ENCODE data around the gene TERC.

Gene TERC

DNA sequence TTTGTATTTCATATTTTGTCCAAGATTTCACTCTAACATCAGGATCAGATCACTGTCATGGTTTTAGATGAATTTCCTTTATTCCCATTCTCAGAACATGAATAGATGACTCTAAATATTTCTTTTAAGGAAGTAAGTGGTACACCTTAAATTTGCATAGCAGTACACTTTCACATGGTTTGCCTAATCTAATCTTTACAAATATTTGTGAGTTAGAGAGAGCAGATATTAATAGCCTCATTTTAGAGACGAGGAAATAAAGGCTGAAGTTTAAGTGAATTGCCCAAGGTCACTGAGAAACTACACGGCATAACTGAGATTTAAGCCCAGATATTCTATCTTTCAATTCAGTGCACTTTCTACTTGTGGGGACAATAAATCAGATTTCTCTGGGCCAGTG lies 14.2 kb downstream of the TERC start:
- H3K36me3 ChIP-seq (ENCODE audit: insufficient read depth, low read length) = no peaks in the 10 kb centered on the region
- H3K9ac ChIP-seq (ENCODE audit: low read depth, low read length, poor library complexity, severe bottlenecking) = no peak overlapping the region
- H3K79me2 ChIP-seq (ENCODE audit: insufficient read depth, low read length) = no peaks in the 10 kb centered on the region
- no peak overlapping the region for H2AFZ ChIP-seq (ENCODE audit: low read length)
- H3K27me3 ChIP-seq (ENCODE audit: insufficient read depth, low read length, poor library complexity, severe bottlenecking) = peaks cover 9% of the 10 kb centered on the region
- H3F3A ChIP-seq (ENCODE audit: low read depth) = no peaks in the 10 kb centered on the region
- H3K9me3 ChIP-seq (ENCODE audit: insufficient read depth, low read depth, low read length) = no peaks in the 10 kb centered on the region
- H3K4me2 ChIP-seq (ENCODE audit: low read depth, low read length, poor library complexity, severe bottlenecking) = no peak overlapping the region
- H3K9me2 ChIP-seq (replicated peaks; ENCODE audit: low read depth, low read length) = no peaks in the 10 kb centered on the region
- TF ChIP-seq, protein P1, sequence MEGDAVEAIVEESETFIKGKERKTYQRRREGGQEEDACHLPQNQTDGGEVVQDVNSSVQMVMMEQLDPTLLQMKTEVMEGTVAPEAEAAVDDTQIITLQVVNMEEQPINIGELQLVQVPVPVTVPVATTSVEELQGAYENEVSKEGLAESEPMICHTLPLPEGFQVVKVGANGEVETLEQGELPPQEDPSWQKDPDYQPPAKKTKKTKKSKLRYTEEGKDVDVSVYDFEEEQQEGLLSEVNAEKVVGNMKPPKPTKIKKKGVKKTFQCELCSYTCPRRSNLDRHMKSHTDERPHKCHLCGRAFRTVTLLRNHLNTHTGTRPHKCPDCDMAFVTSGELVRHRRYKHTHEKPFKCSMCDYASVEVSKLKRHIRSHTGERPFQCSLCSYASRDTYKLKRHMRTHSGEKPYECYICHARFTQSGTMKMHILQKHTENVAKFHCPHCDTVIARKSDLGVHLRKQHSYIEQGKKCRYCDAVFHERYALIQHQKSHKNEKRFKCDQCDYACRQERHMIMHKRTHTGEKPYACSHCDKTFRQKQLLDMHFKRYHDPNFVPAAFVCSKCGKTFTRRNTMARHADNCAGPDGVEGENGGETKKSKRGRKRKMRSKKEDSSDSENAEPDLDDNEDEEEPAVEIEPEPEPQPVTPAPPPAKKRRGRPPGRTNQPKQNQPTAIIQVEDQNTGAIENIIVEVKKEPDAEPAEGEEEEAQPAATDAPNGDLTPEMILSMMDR (conservative IDR thresholded peaks at IDR 0.05; ENCODE audit: low read length) = no peak
- no peak for TF ChIP-seq EZH2phosphoT487 (IDR thresholded peaks at IDR 0.05; ENCODE audit: borderline replicate concordance)
- H3K4me1 ChIP-seq (ENCODE audit: insufficient read depth, low read length, poor library complexity, severe bottlenecking) = no peaks in the 10 kb centered on the region
- H4K20me1 ChIP-seq (ENCODE audit: insufficient read depth, low read length, poor library complexity, severe bottlenecking) = no peaks in the 10 kb centered on the region
- no peak overlapping the region for H3K4me3 ChIP-seq (ENCODE audit: low read length, poor library complexity, severe bottlenecking)

DNA sequence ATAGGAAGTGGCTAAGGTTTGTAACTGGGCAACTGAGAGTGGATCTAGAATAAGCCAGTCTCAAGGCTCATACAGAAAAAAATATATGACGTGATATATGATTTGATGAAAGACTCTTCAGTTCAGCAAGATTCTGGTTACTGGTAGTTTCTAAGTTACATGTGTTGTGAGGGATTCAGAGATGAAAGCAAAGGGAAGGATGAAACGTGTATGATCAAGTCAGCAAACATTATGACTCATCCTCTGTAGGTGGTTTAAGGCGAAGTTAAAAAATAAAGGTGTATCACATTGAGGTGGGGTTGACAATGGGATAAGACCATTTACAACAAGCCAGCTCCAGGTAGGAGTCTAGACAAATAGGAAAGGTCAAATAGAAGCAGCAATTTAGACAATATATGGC lies 16.2 kb downstream of the TERC start:
- no peak overlapping the region for H3K9ac ChIP-seq (ENCODE audit: low read depth, low read length, poor library complexity, severe bottlenecking)
- H3K4me2 ChIP-seq (ENCODE audit: low read depth, low read length, poor library complexity, severe bottlenecking) = no peak overlapping the region
- H3K4me1 ChIP-seq (ENCODE audit: insufficient read depth, low read length, poor library complexity, severe bottlenecking) = peaks cover 6% of the 10 kb centered on the region
- H3K9me3 ChIP-seq (ENCODE audit: insufficient read depth, low read depth, low read length) = no peaks in the 10 kb centered on the region
- no peaks in the 10 kb centered on the region for H3K27me3 ChIP-seq (ENCODE audit: insufficient read depth, low read length, poor library complexity, severe bottlenecking)
- no peak for TF ChIP-seq EZH2phosphoT487 (IDR thresholded peaks at IDR 0.05; ENCODE audit: borderline replicate concordance)
- TF ChIP-seq, protein P1 (conservative IDR thresholded peaks at IDR 0.05; ENCODE audit: low read length) = no peak
- H2AFZ ChIP-seq (ENCODE audit: low read length) = no peak overlapping the region
- no peaks in the 10 kb centered on the region for H3K36me3 ChIP-seq (ENCODE audit: insufficient read depth, low read length)
- H4K20me1 ChIP-seq (ENCODE audit: insufficient read depth, low read length, poor library complexity, severe bottlenecking) = no peaks in the 10 kb centered on the region
- H3K4me3 ChIP-seq (ENCODE audit: low read length, poor library complexity, severe bottlenecking) = no peak overlapping the region
- H3F3A ChIP-seq (ENCODE audit: low read depth) = no peaks in the 10 kb centered on the region
- H3K79me2 ChIP-seq (ENCODE audit: insufficient read depth, low read length) = no peaks in the 10 kb centered on the region
- no peaks in the 10 kb centered on the region for H3K9me2 ChIP-seq (replicated peaks; ENCODE audit: low read depth, low read length)

DNA sequence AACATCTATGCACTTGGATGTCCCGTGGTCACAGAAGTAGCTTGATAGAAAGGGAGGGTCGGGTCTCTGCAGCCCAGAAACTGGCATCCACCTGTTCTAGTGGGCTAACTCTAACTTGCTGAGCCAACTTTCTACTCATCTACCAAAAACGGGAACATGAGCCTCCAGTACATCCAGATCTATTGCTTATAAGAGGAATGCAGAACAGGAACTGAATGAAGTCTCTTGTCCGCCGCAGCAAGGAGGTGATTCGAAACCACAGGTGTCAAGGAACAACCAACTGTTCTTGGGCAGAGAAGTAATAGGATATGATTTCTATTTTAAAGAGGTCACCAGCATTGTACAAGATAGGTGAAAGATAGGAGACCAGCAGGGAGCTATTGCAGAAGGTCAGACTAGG lies 17.9 kb downstream of the TERC start:
- Histone ChIP-seq H3K4me1 (ENCODE audit: insufficient read depth, low read length, poor library complexity, severe bottlenecking) (peaks cover 6% of the 10 kb centered on the region), H3F3A (ENCODE audit: low read depth) (no peaks in the 10 kb centered on the region), H4K20me1 (ENCODE audit: insufficient read depth, low read length, poor library complexity, severe bottlenecking) (no peaks in the 10 kb centered on the region), H2AFZ (ENCODE audit: low read length) (no peak overlapping the region), H3K9me3 (ENCODE audit: insufficient read depth, low read depth, low read length) (no peaks in the 10 kb centered on the region), H3K9ac (ENCODE audit: low read depth, low read length, poor library complexity, severe bottlenecking) (no peak overlapping the region), H3K4me2 (ENCODE audit: low read depth, low read length, poor library complexity, severe bottlenecking) (no peak overlapping the region), H3K9me2 (replicated peaks; ENCODE audit: low read depth, low read length) (no peaks in the 10 kb centered on the region), H3K27me3 (ENCODE audit: insufficient read depth, low read length, poor library complexity, severe bottlenecking) (no peaks in the 10 kb centered on the region), H3K36me3 (ENCODE audit: insufficient read depth, low read length) (no peaks in the 10 kb centered on the region), H3K4me3 (ENCODE audit: low read length, poor library complexity, severe bottlenecking) (no peak overlapping the region), H3K79me2 (ENCODE audit: insufficient read depth, low read length) (no peaks in the 10 kb centered on the region)
- TF ChIP-seq, protein P1 (conservative IDR thresholded peaks at IDR 0.05; ENCODE audit: low read length) = no peak

Measured in Loucy (cell line).